GM18858 (cell line): ENCODE data around the gene UPK2.
A peak's percentile ranks its signal among the peaks of the same experiment; 100 is the strongest.
"Not testable (repeated sequence)": the region's sequence is repeated elsewhere in the genome, so short reads cannot be mapped to it uniquely, and the experiment has no call there.

ENCODE experiments used
- ATAC-seq: cut with Tn5 transposase; IDR thresholded peaks from one replicate; pipeline ENCODE4 v1.9.1; 2021; ENCODE audit not compliant: unreplicated experiment

The UPK2 gene

DNA sequence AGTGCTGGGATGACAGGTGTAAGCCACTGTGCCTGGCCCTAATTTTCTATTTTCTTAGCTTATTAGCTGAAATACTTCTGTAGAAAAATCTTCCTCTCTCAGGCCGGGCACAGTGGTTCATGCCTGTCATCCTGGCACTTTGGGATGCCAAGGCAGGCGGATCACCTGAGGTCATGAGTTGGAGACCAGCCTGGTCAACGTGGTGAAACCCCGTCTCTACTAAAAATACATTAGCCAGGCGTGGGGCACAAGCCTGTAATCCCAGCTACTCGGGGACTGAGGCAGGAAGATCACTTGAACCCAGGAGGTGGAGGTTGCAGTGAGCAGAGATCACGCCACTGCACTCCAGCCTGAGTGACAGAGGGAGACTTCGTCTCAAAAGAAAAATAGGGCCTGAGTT lies 28.2 kb downstream of the UPK2 start:
- not testable (repeated sequence) for ATAC-seq

DNA sequence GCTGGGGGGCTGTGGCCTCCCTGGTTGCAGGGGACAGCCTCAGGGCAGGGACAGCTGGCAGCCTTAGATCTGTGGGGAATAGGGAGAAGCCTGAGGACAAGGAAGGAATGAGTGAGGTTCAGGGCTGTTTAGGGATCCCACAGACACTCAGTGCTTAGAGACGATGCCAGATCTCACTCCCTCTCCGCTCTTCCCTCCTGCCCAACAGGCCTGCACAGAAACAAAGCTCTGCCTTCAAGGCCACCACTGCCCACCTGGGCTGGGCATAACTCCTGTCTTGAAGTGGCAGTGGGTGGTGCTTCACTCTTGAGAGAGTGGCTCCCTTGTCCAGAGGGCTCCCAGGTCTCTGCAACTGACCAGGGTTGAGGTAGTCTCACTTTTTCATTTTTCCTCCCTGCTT lies 28.7 kb downstream of the UPK2 start:
- ATAC-seq: no peak

DNA sequence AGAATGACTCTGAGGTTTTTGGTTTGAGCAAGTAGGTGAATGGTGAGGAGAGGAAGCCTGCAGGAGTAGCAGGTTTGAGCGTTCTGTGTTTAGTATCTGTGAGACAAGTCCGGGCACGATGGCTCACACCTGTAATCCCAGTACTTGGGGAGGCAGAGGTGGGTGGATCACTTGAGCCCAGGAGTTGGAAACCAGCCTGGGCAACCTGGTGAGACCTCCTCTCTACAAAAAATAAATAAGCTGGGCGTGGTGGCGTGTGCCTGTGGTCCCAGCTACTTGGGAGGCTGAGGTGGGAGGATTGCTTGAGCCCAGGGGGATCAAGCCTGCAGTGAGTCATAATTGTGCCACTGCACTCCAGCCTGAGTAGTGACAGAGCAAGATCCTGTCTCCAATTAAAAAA lies 32.2 kb downstream of the UPK2 start:
- no peak for ATAC-seq

DNA sequence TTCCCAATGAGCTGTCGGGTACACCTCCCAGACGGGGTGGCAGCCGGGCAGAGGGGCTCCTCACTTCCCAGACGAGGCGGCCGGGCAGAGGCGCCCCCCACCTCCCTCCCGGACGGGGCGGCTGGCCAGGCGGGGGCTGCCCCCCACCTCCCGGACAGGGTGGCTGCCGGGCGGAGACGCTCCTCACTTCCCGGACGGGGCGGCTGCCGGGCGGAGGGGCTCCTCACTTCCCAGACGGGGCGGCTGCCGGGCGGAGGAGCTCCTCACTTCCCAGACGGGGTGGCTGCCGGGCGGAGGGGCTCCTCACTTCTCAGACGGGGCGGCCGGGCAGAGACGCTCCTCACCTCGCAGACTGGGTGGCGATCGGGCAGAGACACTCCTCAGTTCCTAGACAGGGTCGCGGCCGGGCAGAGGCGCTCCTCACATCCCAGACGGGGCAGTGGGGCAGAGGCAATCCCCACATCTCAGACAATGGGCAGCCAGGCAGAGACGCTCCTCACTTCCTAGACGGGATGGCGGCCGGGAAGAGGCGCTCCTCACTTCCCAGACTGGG lies 35.5 kb downstream of the UPK2 start:
- not testable (repeated sequence) for ATAC-seq

DNA sequence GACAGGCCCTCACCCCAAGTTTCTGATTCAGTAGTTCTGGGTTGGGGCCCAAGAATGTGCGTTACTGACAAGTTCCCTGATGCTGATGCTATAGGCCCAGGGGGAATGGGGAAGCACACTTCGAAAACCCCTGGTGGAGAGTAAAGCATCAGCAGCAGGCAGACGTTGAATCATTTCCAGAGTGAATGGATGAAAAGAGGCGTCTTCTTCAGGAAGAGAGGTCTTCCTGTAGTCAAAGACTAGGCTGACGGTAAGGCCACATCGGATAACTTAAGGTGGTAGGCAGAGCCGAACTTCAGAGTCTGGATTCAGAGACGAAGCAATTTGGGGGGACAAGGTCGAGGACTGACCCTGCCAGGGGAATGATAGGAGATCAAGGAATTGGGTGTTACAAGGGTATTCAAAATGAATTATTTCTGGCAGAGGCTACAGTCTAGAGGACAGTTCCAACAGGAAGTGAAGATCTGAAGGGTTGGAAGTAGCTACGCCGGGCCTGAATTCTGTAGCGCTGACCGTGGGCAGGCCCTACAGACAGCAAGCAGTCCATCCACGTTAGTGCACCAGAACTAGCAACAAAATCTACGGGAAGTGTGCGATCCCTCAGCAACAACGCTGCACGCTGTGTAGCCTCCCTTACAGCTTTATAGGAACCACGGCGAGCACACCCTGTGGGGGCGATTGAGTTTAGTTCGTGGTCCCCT lies 41.0 kb downstream of the UPK2 start:
- no peak for ATAC-seq

GRCh38 chr11:118997627-118998387 lies 41.7 kb downstream of the UPK2 start, which contains the start of gene CENATAC:
TSS of gene CENATAC (plus strand) at chr11:118998138. CDS start at chr11:118998198, 60 bp downstream.
- ATAC-seq: peak; percentile 65

DNA sequence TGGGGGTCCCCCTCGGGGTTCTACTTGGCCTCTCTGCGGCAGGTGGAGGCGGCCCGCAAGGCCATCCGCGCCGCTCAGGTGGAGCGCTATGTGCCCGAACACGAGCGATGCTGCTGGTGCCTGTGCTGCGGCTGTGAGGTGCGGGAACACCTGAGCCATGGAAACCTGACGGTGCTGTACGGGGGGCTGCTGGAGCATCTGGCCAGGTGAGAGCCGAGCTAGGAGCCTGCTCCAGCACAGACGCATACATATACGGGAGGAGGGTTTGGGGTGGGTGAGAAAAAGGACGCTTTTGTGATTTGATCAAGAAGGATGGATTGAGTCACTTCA lies 42.3 kb downstream of the UPK2 start:
- no peak for ATAC-seq

DNA sequence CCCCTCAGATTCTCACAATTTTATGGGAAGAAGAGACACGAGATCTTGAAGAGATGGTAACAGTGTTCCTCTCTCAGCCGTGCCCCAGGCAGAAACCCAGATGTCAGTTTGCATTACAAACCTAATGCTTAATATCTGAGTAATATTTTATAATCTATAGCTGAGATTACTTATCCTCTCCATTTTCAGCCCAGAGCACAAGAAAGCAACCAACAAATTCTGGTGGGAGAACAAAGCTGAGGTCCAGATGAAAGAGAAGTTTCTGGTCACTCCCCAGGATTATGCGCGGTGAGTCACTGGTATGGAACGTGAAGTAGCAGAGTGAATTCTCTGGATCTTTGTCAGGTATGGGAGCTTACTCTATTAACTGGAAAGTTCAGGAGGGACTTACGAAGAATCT lies 42.7 kb downstream of the UPK2 start:
- ATAC-seq: no peak

GRCh38 chr11:119000906-119001305 lies 44.8 kb downstream of the UPK2 start:
- ATAC-seq: no peak

DNA sequence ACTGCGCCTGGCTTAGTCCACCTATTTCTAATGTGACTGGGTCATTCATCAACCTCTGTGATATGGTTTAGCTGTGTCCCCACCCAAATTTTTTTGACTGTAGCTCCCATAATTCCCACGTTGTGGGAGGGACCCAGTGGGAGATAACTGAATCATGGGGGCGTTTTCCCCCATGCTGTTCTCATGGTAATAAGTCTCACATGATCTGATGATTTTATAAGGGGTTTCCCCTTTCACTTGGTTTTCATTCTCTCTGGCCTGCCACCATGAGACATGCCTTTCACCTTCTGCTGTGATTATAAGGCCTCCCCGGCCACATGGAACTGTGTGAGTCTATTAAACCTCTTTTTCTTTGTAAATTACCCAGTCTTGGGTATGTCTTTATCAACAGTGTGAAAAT lies 50.6 kb downstream of the UPK2 start:
- no peak for ATAC-seq
